HG03039 (cell line): ENCODE measurements around the gene LCE1F.

Experiments used
- ATAC-seq: cut with Tn5 transposase; IDR thresholded peaks from one replicate; pipeline ENCODE4 v1.9.1; 2021; ENCODE audit warnings: mild to moderate bottlenecking, moderate library complexity; ENCODE audit not compliant: unreplicated experiment

Gene LCE1F

GRCh38 chr1:152774875-152775274, at the start of gene LCE1F:
Gene LCE1F, plus strand, starts transcription at chr1:152775140. Its CDS starts 1,232 bp downstream, at chr1:152776372.
- no peak for ATAC-seq

GRCh38 chr1:152725261-152725660, 49.7 kb upstream of the LCE1F start:
- ATAC-seq = no peak

GRCh38 chr1:152728986-152729385, 46.0 kb upstream of the LCE1F start:
- ATAC-seq = no peak

- ATAC-seq = no peak
Measured at GRCh38 chr1:152735648-152736047, 39.3 kb upstream of the LCE1F start.

- no peak for ATAC-seq
Measured at GRCh38 chr1:152737997-152738396, 36.9 kb upstream of the LCE1F start.

GRCh38 chr1:152739841-152740240, 35.1 kb upstream of the LCE1F start:
- ATAC-seq = no peak

- ATAC-seq = no peak
Measured at GRCh38 chr1:152741656-152742055, 33.3 kb upstream of the LCE1F start.

- no peak for ATAC-seq
Measured at GRCh38 chr1:152743371-152744145, 31.4 kb upstream of the LCE1F start.

- no peak for ATAC-seq
Measured at GRCh38 chr1:152745289-152745704, 29.6 kb upstream of the LCE1F start.

GRCh38 chr1:152745765-152746444, 29.0 kb upstream of the LCE1F start:
- no peak for ATAC-seq

GRCh38 chr1:152747831-152748230, 27.1 kb upstream of the LCE1F start:
- ATAC-seq = no peak

- ATAC-seq = no peak
Measured at GRCh38 chr1:152752225-152752624, 22.7 kb upstream of the LCE1F start.

- no peak for ATAC-seq
Measured at GRCh38 chr1:152753586-152753985, 21.4 kb upstream of the LCE1F start.

- ATAC-seq = no peak
Measured at GRCh38 chr1:152756872-152757271, 18.1 kb upstream of the LCE1F start.

GRCh38 chr1:152757747-152758146, 17.2 kb upstream of the LCE1F start, which contains the start of gene KPRP:
Gene KPRP, plus strand, starts transcription at chr1:152758025. Its CDS starts 1,564 bp downstream, at chr1:152759589.
- ATAC-seq = no peak

GRCh38 chr1:152758636-152759035, 16.3 kb upstream of the LCE1F start:
- no peak for ATAC-seq

- no peak for ATAC-seq
Measured at GRCh38 chr1:152759453-152760173, 15.3 kb upstream of the LCE1F start.

GRCh38 chr1:152760551-152761190, 14.3 kb upstream of the LCE1F start:
- ATAC-seq = no peak

- ATAC-seq = no peak
Measured at GRCh38 chr1:152761609-152762213, 13.2 kb upstream of the LCE1F start.

GRCh38 chr1:152768847-152769533, 6.0 kb upstream of the LCE1F start:
- ATAC-seq = no peak
